NCI-H345 treated with DMSO at 0.1 percent for 48 hours (cell line): Measurements from ENCODE around the gene PTK6.
"Not testable (repeated sequence)": the region's sequence is repeated elsewhere in the genome, so short reads cannot be mapped to it uniquely, and the experiment has no call there.

Experiments used
- DNase-seq: peaks from one replicate; lab custom pipeline; 2025; ENCODE audit not compliant: unreplicated experiment; lab: John Stamatoyannopoulos, UW

PTK6 gene

DNA sequence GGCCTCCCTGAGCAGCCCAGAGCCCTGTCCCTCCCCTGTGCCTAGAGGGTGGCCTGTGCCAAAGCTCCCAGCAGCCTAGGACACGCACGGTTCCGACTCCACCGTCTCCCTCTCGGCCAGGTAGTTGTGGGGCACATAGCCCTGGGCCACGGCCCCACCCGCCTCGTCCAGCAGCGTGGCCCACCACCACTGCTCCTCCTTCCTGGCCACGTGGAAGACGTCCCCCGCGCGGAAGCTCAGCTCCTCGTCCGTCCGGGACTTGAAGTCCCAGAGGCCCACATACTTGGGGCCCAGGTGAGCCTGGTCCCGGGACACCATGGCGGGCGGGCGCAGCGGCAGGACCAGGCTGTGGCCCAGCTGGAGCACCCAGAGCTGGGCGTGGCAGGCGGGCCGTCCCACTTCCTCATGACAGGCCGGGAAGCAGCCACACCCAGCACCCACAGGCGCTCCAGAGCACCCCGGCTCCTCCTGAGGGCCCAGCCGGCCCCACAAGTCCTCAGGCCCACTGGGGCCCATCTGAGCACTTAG is at the start of gene PTK6:
Gene PTK6 (minus strand): TSS at position 380 of the 528 bp plus-strand sequence. CDS start 62 bp downstream, at position 318.
- DNase-seq = no peak

DNA sequence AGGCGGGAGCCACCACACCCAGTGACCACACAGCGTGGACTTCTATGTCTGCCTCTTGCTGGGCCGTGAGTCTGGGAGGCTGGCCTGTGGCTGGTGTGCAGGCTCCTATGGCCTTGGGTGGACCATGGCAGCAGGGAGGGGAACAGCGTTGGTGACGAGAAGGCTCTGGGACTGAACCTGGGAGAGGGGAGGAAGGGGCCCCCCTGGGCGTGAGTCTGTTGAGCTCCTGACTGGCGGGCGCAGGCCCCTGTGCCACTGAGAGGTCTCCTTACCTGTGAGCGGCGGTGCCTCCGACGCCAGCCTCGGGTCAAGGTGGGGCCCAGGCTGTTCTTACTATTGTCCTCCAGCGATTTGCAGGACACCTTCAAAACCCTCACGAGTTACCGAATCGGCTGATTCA is 49.6 kb upstream of the PTK6 start:
- DNase-seq = no peak

DNA sequence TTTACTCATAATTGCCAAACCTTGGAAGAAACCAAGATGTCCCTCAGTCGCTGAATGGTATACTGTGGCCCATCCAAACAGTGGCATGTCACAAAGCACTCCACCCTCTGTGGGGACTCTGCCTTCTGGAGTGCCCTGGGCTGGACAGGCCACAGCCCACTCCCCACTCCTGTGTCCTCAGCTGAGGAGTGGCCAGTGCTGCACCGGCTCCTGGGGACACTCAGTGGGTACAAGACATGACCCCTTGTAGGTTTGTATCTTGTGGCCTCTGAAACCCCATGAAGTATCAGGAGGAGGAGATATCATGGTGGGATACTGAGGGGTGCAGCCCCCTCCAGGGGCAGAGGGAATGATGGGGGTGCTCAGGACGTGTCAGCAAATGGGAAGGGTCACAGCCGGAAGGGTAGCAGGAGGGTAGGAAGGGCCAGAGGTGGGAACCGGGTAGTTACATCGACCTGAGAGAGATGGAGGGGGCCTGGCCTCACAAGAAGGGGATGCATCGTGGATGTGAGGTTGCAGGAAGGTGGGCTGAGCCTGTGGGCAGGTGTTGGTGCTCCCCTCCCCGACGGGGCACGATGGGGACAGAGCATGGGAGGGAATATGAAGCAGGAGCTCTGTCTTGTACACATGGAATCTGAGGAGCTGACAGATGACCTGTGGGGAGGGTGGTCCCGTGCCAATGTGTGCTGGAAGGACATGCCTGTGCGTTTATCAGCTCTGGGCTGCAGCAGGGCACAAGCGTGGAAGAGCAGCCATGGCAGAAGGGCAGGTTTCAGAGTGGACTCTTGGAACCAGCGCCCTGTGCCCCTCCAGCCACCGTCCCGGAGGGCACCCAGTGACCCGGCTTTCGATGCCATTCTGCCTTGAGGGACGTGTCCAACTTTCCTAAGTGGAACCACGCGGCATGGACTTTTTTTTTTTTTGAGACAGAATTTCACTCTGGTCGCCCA is 48.7 kb upstream of the PTK6 start:
- DNase-seq = no peak

DNA sequence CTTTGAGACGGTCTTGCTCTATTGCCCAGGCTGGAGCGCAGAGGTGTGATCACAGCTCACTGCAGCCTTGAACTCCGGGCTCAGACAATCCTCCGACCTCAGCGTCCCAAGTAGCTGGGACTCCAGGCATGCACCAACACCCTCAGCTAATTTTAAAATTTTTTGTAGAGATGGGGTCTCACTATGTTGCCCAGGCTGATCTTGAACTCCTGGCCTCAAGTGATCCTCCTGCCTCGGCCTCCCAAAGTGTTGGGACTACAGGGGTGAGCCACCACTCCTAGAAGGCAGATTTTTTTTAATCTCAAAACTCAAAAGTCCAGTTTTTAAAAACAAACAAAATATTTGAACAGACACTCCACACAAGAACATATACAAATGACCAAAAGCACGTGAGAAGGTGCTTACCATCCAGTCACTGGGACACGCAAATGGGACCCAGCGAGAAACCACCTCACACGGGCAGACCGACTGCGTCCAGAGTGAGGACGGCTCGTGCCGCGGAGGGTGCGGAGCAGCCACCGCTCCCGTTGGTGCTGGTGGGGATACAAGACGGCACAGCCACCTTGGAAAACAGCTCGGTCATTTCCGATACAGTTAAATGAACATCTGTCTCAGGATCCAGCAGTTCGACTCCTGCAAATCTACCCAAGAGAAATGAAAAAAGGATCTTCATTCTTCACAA is 45.3 kb upstream of the PTK6 start:
- DNase-seq = no peak

DNA sequence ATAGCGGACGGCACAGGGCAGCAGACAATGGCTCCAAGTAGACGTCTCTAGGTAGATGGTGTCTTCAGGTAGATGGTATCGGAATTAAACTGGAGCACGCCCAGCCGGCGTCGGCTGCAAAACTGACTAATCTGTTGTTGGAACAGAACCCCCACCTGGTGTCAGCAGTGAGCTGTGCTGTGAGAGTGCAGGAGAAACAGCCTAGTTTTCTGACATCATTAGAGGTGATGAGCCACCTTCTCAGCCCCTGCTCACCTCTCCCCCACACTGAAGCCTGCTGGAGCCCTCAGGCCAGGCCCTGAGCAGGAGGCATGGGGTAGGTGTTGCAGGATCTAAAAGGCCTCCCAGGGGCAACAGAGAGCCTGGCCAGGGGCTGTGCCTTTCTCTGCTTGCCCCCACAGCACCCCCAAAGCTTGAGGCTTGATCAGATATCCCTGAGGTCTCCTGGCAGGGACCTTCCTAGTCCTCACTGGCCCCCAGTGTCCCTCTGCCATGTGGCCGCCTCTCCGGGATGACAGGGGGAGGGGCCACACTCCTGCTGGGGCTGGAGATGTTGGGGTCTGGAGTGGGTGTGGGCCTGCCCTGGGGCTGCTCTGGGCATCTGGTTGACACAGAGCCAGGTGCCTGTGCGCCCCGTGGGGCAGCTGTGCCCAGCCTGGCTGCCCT is 43.8 kb upstream of the PTK6 start:
- no peak for DNase-seq

DNA sequence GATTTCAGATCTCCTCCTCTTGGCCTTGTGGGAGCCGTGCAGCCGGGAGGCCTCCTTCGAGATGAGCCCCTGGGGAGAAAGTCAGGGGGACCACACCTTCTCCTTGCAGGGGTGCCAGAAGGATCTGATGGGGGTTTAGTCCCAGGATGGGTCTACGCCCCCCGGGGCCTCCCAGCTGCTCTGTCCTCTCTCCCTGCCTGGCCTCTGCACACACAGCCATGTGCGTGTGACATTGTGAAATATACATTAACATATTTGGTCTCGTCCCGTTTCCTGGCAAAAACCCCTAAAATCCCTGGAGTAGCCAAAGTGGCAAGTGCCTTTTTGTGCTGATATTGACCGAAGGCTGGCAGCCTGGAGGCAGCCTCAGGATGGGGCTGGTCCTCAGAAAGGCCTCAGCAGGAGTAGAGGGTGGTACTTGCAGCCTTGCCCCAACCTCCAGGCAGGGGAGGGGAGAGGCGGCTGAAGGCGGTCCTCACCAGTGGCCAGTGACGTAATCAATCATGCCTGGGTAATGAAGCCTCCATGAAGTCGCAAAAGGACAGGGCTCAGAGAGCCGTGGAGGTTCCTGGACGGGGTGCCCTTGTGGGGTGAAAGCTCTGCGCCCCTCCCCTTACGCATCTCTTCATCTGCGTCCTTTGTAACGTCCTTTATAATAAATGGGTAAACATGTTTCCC is 42.0 kb upstream of the PTK6 start:
- no peak for DNase-seq

DNA sequence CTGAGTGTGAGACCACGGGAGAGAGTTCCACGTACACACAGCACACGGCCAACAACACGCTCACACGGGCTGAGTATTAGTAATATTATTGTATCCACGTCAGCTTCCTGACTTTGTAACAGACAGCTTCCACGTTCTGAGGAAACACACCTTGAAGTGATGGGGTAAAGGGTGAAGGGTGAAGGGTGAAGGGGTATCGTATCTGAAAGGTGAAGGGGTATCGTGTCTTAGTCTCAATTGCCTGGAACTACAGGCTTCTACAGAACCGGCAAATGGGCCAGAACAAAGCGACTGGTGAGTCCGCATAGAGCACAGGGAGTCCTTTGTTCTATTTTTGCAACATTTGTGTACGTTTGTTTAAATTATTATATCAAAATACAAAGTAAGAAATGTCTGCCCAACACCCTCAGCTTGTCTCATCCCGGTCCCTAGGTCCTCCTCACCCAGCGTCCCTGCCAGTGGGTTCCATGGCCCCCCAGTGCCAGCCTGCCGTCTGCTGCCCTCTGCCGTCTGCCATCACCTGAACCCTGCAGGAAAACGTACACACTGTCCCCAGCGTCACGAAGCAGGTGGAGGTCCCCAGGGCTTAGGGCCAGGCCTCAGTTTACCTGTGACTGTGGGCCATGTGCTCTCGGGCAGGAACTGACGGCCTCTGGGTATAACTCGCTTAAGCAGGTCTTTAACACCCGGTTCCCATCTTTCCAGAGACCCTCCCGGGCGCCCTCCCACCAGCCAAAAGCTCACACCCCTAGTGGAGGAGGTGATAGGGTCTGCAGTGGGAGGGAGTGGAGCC is 41.2 kb upstream of the PTK6 start:
- no peak for DNase-seq

DNA sequence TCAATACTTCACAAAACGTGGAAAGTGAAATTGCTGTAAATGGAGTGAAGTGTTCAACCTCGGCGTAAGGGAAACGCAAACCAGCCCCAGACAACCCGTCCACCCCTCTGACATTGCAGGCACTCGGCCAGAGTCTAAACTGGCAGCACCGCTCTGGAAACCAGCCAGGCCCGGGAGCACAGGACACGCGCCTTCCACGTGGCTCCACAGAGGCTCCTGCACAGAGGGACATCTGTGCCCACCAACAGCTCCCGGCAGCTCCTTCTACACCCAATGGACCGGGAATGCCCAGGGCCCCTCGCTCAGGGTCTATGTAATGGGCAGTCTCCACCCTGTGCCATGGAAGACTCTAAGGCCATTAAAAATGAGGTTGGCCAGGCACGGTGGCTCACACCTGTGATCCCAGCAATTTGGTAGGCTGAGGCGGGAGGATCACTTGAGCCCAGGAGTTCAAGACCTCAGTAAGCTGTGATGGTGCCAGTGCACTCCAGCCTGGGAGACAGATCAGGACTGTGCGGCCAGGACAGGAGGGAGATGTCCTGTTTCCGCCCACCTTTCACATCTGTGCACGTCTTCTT is 40.2 kb upstream of the PTK6 start:
- no peak for DNase-seq

DNA sequence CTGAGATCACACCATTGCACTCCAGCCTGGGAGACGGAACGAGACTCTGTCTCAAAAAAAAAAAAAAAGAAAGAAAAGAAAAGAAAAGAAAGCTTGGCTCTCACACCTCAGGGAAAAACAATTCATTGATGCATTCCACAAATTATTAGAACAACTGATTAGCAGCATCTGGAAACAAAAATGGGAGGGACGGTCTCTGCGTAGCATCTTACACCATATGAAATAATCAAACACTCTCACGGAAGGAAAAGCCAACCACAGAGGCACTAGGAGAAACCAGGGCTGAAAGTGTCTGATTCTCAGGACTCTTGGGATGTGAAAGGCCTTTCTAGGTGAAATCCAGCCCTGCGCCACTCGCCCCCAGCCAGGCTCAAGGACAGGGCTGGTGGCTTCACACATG is 39.1 kb upstream of the PTK6 start:
- DNase-seq = no peak

DNA sequence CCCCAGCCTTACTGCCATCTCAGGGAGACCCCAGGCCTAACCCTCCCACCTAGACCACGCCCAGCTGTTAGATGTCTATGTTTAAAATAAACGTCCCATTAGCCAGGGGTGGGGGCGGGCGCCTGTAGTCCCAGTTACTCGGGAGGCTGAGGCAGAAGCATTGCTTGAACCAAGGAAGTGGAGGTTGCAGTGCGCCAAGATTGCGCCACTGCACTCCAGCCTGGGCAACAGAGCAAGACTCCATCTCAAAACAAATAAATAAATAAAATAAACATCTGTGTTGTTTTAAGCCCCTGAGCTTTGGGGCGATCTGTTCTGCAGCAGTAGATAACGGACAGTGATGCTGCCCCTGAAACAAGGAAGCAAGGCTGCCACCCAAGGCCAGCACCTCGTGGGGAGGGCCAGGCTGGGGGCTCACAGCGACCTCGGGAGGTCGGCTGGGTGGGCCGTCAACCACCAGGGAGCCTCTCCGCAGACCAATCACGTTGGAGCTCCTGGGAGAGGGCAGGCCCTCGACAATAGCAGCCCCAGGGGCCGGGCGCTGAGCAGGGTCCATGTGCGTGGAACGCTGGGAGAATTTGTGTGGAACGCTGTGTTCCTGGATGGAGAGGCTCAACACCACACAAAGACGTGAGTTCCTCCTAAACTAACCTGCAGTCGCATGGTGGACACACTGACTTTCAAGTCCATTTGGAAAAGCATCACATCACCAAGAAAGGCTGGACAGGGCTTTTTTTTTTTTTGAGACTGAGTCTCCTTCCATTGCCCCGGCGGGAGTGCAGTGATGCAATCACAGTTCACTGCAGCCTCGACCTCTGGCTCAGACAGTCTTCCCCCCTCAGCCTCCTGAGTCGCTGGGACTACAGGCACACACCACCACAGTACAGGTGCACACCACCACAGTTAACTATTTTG is 37.9 kb upstream of the PTK6 start:
- DNase-seq = no peak

DNA sequence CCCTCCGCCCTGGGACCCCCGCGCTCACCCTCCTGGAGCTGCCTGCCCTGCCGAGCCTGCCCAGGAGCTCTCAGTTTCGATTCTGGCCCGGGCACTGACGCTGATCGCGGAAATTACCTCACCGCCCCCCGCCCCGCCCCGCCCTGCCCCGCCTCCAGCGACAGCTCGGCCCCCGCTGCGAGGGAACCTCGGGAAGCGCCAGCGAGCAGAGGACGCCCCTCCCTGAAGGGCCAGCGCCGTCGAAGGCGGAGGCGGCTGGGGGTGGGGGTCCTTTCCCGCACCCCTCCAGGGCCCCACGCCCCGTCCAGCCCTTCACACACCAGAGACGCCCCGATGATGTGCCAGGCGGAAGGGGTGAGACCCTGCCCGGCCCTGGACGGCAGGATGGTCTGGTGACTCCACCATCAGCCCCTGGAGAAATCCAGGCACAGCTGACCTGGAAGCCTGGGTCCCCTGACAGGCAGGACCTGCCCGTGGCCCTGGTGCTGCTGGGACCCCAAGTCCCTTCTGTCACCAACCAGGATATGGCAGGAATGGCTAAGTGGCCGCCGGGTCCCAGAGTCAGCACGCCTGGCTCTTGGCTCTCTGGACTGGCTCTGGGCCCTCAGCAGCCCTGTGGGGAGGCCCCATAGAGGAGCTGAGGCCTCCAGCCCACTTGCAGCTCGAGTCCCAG is 37.1 kb upstream of the PTK6 start, which contains the start of gene HELZ2:
Gene HELZ2 (minus strand): TSS at position 84 of the 673 bp plus-strand sequence. CDS start 1,854 bp downstream, outside the sequence.
- peak; percentile 36 for DNase-seq

DNA sequence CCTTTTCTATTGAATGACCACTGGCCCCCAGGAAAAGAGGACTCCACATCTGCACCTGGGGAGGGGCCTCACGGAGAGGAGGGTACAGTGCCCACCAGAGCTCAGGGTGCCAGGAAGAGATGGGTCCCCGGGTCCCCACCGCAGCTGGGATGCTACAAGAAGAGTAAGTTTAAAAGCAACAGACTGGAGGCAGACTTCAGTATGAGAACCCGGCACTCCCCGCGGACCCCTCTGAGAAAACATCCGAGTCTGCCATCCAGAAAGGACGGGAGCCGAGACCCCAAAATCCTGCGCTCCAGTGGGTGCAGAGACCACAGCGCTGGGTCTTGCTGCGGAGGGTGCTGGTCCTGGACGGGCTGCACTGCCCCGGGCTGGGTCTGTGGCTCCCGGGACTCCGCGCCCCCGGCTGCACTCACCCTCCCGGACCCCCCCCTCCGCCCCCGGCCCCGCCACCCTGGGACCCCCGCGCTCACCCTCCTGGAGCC is 36.5 kb upstream of the PTK6 start:
- no peak for DNase-seq

DNA sequence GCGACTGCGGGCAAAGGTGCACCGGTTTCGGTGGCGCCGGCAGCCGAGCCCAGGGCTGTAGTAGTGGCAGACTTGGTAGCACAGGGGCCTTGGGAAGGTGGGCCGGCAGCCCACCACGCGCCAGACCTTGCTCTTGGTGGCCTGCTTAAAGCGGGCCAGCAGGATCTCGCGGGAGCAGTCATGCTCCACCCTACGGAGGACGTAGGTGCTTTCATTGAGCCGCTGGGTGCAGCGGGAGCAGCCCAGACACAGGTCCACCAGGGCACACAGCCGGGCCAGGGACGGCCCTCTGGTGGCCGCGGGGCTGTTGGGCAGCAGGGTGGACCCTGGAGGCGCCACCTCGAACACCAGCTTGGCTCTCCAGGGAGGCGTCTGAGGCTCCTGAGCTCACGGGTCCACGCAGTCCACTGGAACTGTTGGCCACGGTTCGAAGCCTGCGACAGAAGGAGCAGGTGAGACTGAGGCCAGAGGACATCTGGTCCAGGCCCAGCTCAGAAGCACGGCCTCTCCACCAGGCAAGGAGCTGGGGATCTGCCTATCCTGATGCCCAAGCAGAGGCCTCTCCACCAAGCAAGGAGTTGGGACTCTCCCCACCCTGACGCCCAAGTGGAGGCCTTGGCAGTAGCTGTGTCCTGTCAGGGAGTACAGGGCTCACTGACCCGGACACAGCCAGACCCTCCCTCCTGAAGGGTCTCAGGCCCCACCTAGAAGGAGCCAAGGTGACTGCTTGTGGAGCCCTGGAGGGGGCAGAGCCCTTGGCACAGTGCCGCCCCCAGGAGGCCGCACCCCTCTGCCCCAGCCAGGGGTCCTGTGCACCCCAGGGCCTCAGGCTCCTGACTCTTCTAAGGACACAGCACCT is 35.8 kb upstream of the PTK6 start:
- DNase-seq = no peak

DNA sequence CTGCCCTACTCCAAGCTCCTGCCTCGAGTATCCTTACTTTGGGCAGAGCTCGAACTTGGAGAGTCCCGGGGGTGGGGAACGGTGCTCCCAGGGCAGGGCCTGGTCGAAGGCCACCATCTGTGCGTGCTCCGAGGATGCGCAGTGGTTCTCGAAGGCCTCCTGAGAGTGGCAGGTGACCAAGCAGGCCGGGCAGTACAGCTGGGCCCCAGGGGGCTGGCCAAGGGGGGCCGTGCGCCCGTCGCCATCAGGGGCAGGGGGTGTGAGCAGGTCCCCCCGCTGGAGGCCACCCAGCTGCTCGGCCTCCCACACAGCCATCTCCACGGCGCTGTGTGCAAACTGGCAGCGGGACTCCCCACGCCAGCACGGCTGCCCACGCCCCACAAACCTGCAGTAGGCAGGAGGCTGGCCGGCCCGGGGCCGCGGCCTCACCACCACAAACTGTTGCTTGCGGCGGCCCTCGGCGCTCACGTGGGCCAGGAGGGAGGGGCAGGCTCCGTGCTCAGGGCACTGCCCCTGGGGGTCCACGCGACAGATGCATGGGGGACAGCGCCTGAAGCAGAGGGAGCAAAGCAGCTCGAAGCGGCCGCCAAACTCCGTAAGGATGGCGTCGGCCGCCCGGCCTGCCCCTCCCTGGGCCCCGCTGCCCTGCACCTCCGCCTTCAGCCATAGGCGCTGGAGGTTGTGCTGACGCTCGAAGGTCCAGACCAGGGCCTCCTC is 35.1 kb upstream of the PTK6 start:
- DNase-seq = no peak

DNA sequence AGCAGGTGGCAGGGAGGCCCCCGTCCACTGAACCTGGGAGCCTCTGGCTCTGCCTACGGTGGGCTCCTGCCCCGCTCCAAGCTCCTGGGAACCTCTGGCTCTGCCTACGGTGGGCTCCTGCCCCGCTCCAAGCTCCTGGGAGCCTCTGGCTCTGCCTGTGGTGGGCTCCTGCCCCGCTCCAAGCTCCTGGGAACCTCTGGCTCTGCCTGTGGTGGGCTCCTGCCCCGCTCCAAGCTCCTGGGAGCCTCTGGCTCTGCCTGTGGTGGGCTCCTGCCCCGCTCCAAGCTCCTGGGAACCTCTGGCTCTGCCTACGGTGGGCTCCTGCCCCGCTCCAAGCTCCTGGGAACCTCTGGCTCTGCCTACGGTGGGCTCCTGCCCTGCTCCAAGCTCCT is 33.9 kb upstream of the PTK6 start:
- DNase-seq = not testable (repeated sequence)
